Kidney (tissue), 14 donors: ENCODE results near the gene GNPTAB. TPM values are rescaled to one million over a fixed set of nuclear protein-coding genes. Genes with fewer than 3 reads are reported as not detected.

ENCODE experiments used
- DNase-seq, 5 donors: peaks; one replicate each; pipeline ENCODE4 v3.0.0-alpha.2; 2013 to 2020
- FAIRE-seq: peaks from 2 replicates; lab custom pipeline; 2012; peaks lifted over from hg19 to GRCh38; lab: Jason Lieb, UNC
- H3K27ac ChIP-seq, 2 donors: one replicate each; pipeline ENCODE4 v1.7.0; 2013; ENCODE audit warnings: low read depth in 2 of 2, low read length in 2 of 2, inconsistent platforms in 1 of 2
- H3K27me3 ChIP-seq: one replicate; pipeline ENCODE4 v1.7.1; 2013; ENCODE audit warnings: low read length, inconsistent platforms; ENCODE audit not compliant: control insufficient read depth, insufficient read depth
- H3K36me3 ChIP-seq, 3 donors: one replicate each; pipeline versions ENCODE4 v1.7.0 to v1.7.1; 2013; ENCODE audit warnings: low read length in 3 of 3, control low read depth in 1 of 3, inconsistent platforms in 1 of 3; ENCODE audit not compliant: insufficient read depth in 3 of 3, control insufficient read depth in 2 of 3
- H3K4me1 ChIP-seq, 3 donors: one replicate each; pipeline versions ENCODE4 v1.7.0 to v1.7.1; 2013; ENCODE audit warnings: low read length in 3 of 3, inconsistent platforms in 1 of 3, low read depth in 1 of 3; ENCODE audit not compliant: control insufficient read depth in 2 of 3, insufficient read depth in 2 of 3
- H3K4me3 ChIP-seq, 3 donors: one replicate each; pipeline versions ENCODE4 v1.7.0 to v1.8.1; 2013; ENCODE audit warnings: low read length in 3 of 3, control low read depth in 1 of 3, inconsistent platforms in 1 of 3
- H3K9ac ChIP-seq, 3 donors: one replicate each; pipeline versions ENCODE4 v1.7.0 to v1.7.1; 2013; ENCODE audit warnings: low read length in 3 of 3, control low read depth in 1 of 3, inconsistent platforms in 1 of 3
- H3K9me3 ChIP-seq, 3 donors: one replicate each; pipeline versions ENCODE4 v1.7.0 to v1.7.1; 2013; ENCODE audit warnings: low read length in 3 of 3, control low read depth in 1 of 3, inconsistent platforms in 1 of 3; ENCODE audit not compliant: control insufficient read depth in 2 of 3, insufficient read depth in 1 of 3
- intact Hi-C: fragments of 100-400 bp; cut with DNase I; formaldehyde crosslinking; loops from one replicate; pipeline ENCODE4 v1.11.1; 2022
- polyA plus RNA-seq: library from polyadenylated mRNA; stranded (reverse); fragments of 350-450 nt; fragmentation: Illumina TruSeq; extraction: RNeasy Lipid Tissue Mini Kit (QIAGEN cat#74804); gene quantifications from one replicate; pipeline ENCODE4 v1.2.3, GENCODE V29; 2014; ENCODE audit warnings: low read depth, low replicate concordance; ENCODE audit not compliant: insufficient read depth
- total RNA-seq: library from RNA; stranded (reverse); fragmentation: NEBNext Ultra II Directional; extraction: Animal tissue kit (Norgen Biotek cat#: 25700); gene quantifications from one replicate; pipeline ENCODE4 v1.2.1, GENCODE V29; 2021
- TF ChIP-seq, protein P1 (sequence below): IDR thresholded peaks from 3 replicates; pipeline ENCODE4 v1.5.1; 2012; ENCODE audit warnings: mild to moderate bottlenecking, moderate library complexity, borderline replicate concordance; ENCODE audit not compliant: insufficient read depth; ENCODE audit errors: extremely low read depth
- donor health status: control.
- donor health status: control.
- donor health status: control.
- donor health status: control.
- donor health status: control.
- donor health status: DM: yes; HTN: yes; CAD: no.
- donor health status: Normal renal cell carcinoma (clear cell type).

Gene GNPTAB
- total and polyA plus RNA-seq, 2 donors from 2014 or later = 17.8 to 46.0 TPM

DNA sequence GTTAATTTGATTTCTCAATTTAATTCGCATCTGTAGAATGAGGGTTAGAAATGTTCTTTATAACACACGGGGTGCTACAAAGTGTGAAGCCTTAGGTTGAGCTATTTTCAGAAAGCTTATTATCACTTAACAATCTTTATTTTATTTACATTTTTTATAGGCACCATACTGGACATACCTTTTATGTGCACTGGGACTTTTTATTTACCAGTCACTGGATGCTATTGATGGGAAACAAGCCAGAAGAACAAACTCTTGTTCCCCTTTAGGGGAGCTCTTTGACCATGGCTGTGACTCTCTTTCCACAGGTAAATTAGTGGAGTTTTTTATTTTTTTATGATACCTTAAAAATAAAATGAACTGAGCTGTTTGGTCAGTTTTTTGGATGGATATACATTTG, 116.8 kb downstream of the GNPTAB start:
- H3K27ac ChIP-seq = peak overlapping the region in 1 of 2 donors; percentile 83
- peaks cover 0 to 23% (median 3%) of the 10 kb centered on the region in 3 donors for H3K4me1 ChIP-seq
- DNase-seq (no peak), FAIRE-seq (no peak)
- H3K27me3 ChIP-seq = no peaks in the 10 kb centered on the region
- intact Hi-C loops = no loop called here
- no peaks in the 10 kb centered on the region for H3K9me3 ChIP-seq
- peak overlapping the region in 1 of 3 donors; percentile 57 for H3K9ac ChIP-seq
- TF ChIP-seq, protein P1, sequence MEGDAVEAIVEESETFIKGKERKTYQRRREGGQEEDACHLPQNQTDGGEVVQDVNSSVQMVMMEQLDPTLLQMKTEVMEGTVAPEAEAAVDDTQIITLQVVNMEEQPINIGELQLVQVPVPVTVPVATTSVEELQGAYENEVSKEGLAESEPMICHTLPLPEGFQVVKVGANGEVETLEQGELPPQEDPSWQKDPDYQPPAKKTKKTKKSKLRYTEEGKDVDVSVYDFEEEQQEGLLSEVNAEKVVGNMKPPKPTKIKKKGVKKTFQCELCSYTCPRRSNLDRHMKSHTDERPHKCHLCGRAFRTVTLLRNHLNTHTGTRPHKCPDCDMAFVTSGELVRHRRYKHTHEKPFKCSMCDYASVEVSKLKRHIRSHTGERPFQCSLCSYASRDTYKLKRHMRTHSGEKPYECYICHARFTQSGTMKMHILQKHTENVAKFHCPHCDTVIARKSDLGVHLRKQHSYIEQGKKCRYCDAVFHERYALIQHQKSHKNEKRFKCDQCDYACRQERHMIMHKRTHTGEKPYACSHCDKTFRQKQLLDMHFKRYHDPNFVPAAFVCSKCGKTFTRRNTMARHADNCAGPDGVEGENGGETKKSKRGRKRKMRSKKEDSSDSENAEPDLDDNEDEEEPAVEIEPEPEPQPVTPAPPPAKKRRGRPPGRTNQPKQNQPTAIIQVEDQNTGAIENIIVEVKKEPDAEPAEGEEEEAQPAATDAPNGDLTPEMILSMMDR = no peak
- H3K36me3 ChIP-seq = no peaks in the 10 kb centered on the region
- peak overlapping the region in 1 of 3 donors; percentile 3 for H3K4me3 ChIP-seq

DNA sequence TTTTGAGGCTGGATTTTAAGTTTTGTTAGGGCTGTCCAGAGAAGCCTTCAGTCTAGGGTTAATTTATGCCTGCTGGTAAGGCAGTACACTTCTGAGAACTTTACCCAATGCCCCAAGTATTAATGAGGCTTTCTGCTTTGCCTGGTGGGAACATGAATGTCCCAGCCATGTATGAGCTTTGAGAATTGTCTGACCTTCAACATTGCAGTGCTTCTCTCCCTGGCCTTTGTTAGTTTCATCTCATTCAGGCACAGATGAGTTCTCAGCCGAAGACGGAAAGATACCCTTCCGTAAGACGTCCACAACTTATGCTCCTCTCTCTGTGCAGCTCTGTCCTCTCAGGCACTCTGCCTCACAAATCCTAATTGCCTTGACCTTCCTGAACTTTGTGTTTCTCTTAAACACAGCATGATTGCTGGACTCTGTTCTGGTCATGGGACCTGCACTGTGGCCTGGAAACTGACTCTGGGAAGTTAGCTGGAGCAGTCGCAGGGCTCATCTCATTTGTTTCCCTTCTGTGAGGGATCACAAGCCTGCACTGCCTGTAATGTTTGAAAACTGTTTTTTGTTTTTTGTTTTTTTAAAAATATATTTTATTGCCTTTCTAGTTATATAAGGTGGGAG, 117.6 kb downstream of the GNPTAB start:
- H3K9ac ChIP-seq = peak overlapping the region in 1 of 3 donors; percentile 57

DNA sequence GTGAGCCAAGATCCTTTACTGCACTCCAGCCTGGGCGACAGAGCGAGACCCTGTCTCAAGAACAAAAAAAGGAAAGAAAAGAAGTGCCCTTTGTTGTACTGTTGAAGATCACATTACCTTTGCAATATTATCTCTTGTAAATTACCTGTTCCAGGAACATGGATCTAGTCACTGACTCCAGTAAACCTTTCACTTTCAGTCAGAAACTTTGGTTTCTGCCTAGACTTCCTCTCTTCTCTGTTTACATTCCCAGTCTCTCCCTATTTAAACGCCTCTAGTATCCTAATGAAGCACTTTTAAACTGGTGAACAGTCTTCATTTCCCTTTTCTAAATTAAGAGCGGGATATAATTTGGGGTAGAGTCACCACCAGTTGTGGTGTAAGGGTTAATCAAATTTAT, 120.5 kb downstream of the GNPTAB start:
- TF ChIP-seq, protein P1 = no peak
- Histone ChIP-seq H3K9ac (no peak overlapping the region), H3K9me3 (no peaks in the 10 kb centered on the region), H3K4me3 (no peak overlapping the region), H3K27me3 (no peaks in the 10 kb centered on the region), H3K4me1 (peaks cover 0 to 23% (median 3%) of the 10 kb centered on the region in 3 donors), H3K36me3 (no peaks in the 10 kb centered on the region), H3K27ac (peak overlapping the region in 1 of 2 donors; percentile 26)
- no peak for DNase-seq
- intact Hi-C loops = no loop called here
- FAIRE-seq = no peak

More for the DNA sequence above, 117.6 kb downstream of the GNPTAB start:
- no peaks in the 10 kb centered on the region for H3K27me3 ChIP-seq
- DNase-seq (peak in 4 of 5 donors; percentile 15 to 78 (median 66)), FAIRE-seq (peak; percentile 35)
- TF ChIP-seq, protein P1 = no peak
- H3K4me1 ChIP-seq = peaks cover 0 to 23% (median 3%) of the 10 kb centered on the region in 3 donors
- H3K9me3 ChIP-seq = no peaks in the 10 kb centered on the region
- no peaks in the 10 kb centered on the region for H3K36me3 ChIP-seq
- H3K27ac ChIP-seq = peak overlapping the region in 1 of 2 donors; percentile 83
- intact Hi-C loops = no loop called here
- H3K4me3 ChIP-seq = peak overlapping the region in 2 of 3 donors; percentile 1 to 59
